Measurements from ENCODE around the gene CDT1. TPM values are rescaled to one million over a fixed set of nuclear protein-coding genes. Genes with fewer than 3 reads are reported as not detected.

CDT1 gene
- total RNA-seq, 1 experiment from 2014 or later: 74.1 TPM

GRCh38 chr16:88773812-88774291 is 29.7 kb upstream of the CDT1 start:
- H3K18ac ChIP-seq (ENCODE audit: insufficient read length, low read depth, low read length): no peak overlapping the region
- Mint-ChIP-seq H3K27ac (peak overlapping the region in 1 of 3 experiments; percentile 59; a peak in 1 of 7 replicates), H3K4me3 (no peak overlapping the region), H3K27me3 (ENCODE audit: low read depth) (no peaks in the 10 kb centered on the region), H3K36me3 (ENCODE audit: insufficient read depth in 1 of 3, low read depth in 3 of 3) (no peaks in the 10 kb centered on the region), H3K9me3 (no peaks in the 10 kb centered on the region), H3K4me1 (peaks cover 30 to 58% of the 10 kb centered on the region in 2 experiments)
- H2AK5ac ChIP-seq (ENCODE audit: insufficient read length, low read length): no peak overlapping the region
- H3K23me2 ChIP-seq (ENCODE audit: insufficient read length, low read depth, low read length, poor library complexity, severe bottlenecking): no peaks in the 10 kb centered on the region
- H2BK20ac ChIP-seq (ENCODE audit: low read depth, low read length, poor library complexity, severe bottlenecking): no peak overlapping the region
- no peak for TF ChIP-seq CTCF (conservative IDR thresholded peaks at IDR 0.05)
- H3K9me3 ChIP-seq (ENCODE audit: control insufficient read depth, low read depth, low read length): no peaks in the 10 kb centered on the region
- no peak for DNase-seq
- no peak overlapping the region for H3K56ac ChIP-seq (ENCODE audit: insufficient read length, low read depth, low read length)
- H4K20me1 ChIP-seq (ENCODE audit: control insufficient read depth, insufficient read depth, insufficient read length): no peaks in the 10 kb centered on the region
- no peaks in the 10 kb centered on the region for H3K27me3 ChIP-seq (ENCODE audit: insufficient read depth, low read length)
- no peak overlapping the region for H3K14ac ChIP-seq (ENCODE audit: insufficient read depth, low read length)
- H3K4me2 ChIP-seq (ENCODE audit: insufficient read depth, insufficient read length, low read length): no peak overlapping the region
- H3K9ac ChIP-seq (ENCODE audit: extremely low read depth, insufficient read length, low read length): no peak overlapping the region
- no peak overlapping the region for H3K27ac ChIP-seq (ENCODE audit: insufficient read length, low read depth, low read length)
- H4K5ac ChIP-seq (ENCODE audit: insufficient read length, low read depth, low read length): no peak overlapping the region
- H3K4me1 ChIP-seq (ENCODE audit: insufficient read depth, low read length): no peaks in the 10 kb centered on the region
- H2AFZ ChIP-seq (ENCODE audit: low read length): no peak overlapping the region
- H3K4ac ChIP-seq (ENCODE audit: low read depth, low read length): no peak overlapping the region
- H3K79me2 ChIP-seq (ENCODE audit: insufficient read depth, low read length): no peaks in the 10 kb centered on the region
- H2BK5ac ChIP-seq (ENCODE audit: insufficient read length, low read length): no peak overlapping the region
- no peak overlapping the region for H2BK120ac ChIP-seq (ENCODE audit: low read depth, low read length, poor library complexity, severe bottlenecking)
- no peaks in the 10 kb centered on the region for H3K79me1 ChIP-seq (ENCODE audit: insufficient read depth, low read depth, low read length, poor library complexity, severe bottlenecking)
- no peak overlapping the region for H3K23ac ChIP-seq (ENCODE audit: insufficient read length, low read depth, low read length)
- no peak overlapping the region for H2BK15ac ChIP-seq (ENCODE audit: low read depth, low read length)
- H2BK12ac ChIP-seq (ENCODE audit: insufficient read length, low read depth, low read length): no peak overlapping the region
- no peak overlapping the region for H3T11ph ChIP-seq (ENCODE audit: low read length)
- no peak overlapping the region for H4K91ac ChIP-seq (ENCODE audit: insufficient read length, low read depth, low read length)
- H4K8ac ChIP-seq (replicated peaks; ENCODE audit: insufficient read length, low read depth, low read length): no peak overlapping the region
- no CpG with 5 or more reads among the region's 12 CpGs for WGBS (ENCODE audit: extremely low coverage, insufficient read length, low lambda C conversion rate)

Measured in H9 (cell line).